SU-DHL-6 (cell line): Measurements from ENCODE around the gene SNX27.

Source experiments
- EZH2phosphoT487 ChIP-seq: fragments of 200-600 bp; sonication (generic), shearing (Covaris generic); conservative IDR thresholded peaks from 2 replicates; pipeline ENCODE4 v1.6.1; 2018; ENCODE audit warnings: mild to moderate bottlenecking, antibody characterized with exemption, low read length, moderate library complexity, mixed read lengths
- TF ChIP-seq, protein P1 (sequence below): fragments of 200-600 bp; sonication (generic); IDR thresholded peaks from one replicate; pipeline ENCODE4 v1.5.1; 2017; ENCODE audit warnings: antibody characterized with exemption, mild to moderate bottlenecking, low read length, moderate library complexity; ENCODE audit not compliant: insufficient read depth, poor library complexity, severe bottlenecking

DNA sequence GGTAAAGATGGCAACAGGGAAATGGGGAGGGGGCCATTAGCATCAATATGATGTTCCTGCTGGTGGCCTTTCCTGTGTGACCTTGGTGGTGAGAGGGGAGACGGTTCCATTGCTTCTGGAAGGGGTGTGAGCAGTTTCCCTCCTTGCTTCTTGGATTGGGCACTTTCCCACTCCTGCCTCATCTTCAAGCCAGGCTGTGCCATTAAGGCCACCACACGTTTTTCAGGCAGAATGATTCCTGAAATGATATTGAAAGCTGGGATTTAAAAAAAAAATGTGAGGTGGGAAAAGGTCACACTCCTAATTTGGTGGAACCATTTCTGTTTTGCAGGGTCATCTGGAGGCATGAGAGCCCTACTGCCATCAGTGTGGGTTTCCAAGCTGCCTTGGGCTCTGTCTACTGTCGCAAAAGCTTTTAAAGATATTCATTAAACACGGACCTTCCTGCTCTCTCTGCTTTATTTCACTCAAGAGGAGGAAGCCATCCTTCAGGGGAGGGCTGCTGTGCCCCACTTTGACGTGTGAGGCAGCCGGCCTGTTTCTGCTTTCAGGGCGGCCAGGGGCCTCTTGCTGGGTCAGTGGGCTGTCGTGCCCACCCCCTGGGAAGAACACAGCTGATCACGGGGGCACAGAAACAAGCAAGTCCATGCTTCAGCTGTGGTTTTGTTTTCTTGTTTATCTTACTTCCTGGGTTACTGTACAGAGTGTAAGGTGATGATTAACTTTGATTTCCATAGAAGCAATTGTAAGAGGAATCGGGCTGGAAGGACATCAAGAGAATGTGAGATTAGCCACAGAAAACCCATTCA, 117.5 kb downstream of the SNX27 start:
- TF ChIP-seq, protein P1, sequence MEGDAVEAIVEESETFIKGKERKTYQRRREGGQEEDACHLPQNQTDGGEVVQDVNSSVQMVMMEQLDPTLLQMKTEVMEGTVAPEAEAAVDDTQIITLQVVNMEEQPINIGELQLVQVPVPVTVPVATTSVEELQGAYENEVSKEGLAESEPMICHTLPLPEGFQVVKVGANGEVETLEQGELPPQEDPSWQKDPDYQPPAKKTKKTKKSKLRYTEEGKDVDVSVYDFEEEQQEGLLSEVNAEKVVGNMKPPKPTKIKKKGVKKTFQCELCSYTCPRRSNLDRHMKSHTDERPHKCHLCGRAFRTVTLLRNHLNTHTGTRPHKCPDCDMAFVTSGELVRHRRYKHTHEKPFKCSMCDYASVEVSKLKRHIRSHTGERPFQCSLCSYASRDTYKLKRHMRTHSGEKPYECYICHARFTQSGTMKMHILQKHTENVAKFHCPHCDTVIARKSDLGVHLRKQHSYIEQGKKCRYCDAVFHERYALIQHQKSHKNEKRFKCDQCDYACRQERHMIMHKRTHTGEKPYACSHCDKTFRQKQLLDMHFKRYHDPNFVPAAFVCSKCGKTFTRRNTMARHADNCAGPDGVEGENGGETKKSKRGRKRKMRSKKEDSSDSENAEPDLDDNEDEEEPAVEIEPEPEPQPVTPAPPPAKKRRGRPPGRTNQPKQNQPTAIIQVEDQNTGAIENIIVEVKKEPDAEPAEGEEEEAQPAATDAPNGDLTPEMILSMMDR, result no peak
- no peak for TF ChIP-seq EZH2phosphoT487
